DMS114 treated with DMSO at 0.1 percent for 48 hours (cell line): Measurements from ENCODE around the gene BCAP29.

Experiments used
- DNase-seq: peaks from one replicate; lab custom pipeline; 2025; ENCODE audit not compliant: unreplicated experiment; lab: John Stamatoyannopoulos, UW

The BCAP29 gene

DNA sequence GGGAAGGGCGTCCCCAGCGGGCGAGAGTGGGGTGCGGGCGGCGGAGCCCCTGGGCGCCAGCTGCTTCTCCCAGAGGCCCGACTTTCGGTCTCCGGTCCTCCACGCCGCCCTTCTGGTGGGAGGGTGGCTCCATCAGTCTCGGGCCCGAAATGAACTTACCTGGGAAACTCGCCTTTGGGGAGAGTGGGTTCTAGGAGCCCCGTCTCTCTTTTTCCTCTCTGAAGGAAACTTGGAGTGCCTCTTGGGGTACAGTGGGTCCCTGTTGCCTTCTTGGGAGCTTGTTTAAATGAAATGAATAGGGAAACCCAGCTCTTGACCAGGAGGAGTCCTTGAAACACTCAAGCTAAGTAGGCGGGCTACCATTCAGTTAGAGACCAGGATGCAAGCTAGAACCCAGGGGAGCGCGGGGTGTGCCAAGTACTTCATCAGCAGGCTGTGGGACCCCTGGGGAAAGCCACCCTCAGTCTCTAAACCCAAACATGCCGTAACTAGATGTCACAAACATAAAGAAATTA lies 81.9 kb downstream of the BCAP29 start:
- DNase-seq: no peak

DNA sequence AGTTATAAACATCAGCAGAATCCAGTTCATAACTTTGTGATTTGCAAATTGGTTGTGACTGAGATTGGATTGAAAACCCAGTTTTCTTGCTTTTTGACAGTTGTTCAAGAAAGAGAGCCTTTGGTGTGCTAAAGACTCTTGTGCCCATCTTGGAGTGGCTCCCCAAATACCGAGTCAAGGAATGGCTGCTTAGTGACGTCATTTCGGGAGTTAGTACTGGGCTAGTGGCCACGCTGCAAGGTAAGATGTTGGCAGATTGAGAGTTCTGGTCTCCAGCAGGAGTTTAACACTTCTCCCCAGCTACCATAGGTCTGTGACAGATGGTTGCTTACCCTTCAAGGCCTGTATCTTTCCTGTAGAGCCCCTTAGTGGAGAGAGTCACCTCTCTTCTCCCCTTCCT lies 83.2 kb downstream of the BCAP29 start:
- DNase-seq: no peak

DNA sequence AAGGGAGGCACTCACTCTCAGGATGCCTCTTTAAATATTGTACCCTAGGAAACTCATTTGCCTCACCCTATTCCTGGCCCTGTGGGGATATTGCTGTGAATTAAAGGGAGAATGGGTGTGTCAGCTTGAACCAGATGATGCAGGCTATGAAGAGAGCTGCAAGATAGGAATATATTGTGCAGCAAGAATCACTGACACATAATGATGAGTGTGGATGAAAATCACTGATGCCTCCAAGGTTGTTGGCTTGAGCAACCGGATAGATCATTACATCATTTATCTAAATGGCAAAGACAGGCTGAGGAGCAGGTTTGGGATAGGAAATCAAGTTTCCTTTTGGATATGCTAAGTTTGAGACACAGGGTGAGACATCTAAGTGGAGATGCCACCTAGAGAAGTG lies 86.7 kb downstream of the BCAP29 start:
- no peak for DNase-seq

DNA sequence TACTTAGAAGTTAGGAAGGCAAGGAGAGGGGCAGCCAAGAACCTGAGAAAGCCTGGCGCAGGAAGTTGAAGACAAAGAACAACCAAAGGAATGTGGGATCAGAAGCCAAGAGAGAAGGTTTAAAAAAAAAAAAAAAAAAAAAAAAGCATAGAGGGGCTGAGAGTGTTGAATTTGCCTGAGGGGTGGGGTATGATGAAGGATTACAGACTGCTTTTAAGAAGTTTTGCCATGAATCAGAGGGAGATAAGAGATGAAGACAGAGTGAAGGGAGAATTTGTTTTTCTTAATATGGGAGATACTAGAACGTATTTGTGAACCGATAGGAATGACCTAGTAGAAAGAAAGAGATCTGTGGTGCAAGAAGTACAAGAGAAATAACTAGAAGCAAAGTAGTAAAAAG lies 87.3 kb downstream of the BCAP29 start:
- DNase-seq: no peak

DNA sequence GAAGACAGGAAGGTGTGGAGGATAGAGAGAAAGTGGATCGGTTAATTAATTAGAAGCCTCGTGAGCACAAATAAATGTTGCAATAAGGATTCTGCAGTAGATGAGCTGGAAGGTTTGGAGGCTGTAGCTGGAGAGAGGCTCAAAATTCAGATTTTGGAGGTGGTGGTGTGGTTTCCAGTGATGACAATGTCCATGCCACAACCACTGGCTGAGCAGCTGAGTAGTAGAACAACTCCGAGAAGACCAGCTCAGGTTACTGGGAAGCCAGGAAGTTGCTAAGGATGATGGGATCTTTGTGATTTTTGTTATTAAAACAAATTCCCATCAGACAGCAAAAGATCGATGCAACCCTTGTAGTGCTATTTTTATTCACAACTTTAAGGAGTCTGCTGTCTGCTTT lies 88.2 kb downstream of the BCAP29 start:
- DNase-seq: no peak
